Kidney (tissue), 14 donors: ENCODE data around the gene SLC25A41. TPM values are rescaled to one million over a fixed set of nuclear protein-coding genes. Genes with fewer than 3 reads are reported as not detected.

ENCODE experiments used
- DNase-seq, 5 donors: peaks; one replicate each; pipeline ENCODE4 v3.0.0-alpha.2; 2013 to 2020
- FAIRE-seq: peaks from 2 replicates; lab custom pipeline; 2012; peaks lifted over from hg19 to GRCh38; lab: Jason Lieb, UNC
- H3K27ac ChIP-seq, 2 donors: one replicate each; pipeline ENCODE4 v1.7.0; 2013; ENCODE audit warnings: low read depth in 2 of 2, low read length in 2 of 2, inconsistent platforms in 1 of 2
- H3K27me3 ChIP-seq: one replicate; pipeline ENCODE4 v1.7.1; 2013; ENCODE audit warnings: low read length, inconsistent platforms; ENCODE audit not compliant: control insufficient read depth, insufficient read depth
- H3K36me3 ChIP-seq, 3 donors: one replicate each; pipeline versions ENCODE4 v1.7.0 to v1.7.1; 2013; ENCODE audit warnings: low read length in 3 of 3, control low read depth in 1 of 3, inconsistent platforms in 1 of 3; ENCODE audit not compliant: insufficient read depth in 3 of 3, control insufficient read depth in 2 of 3
- H3K4me1 ChIP-seq, 3 donors: one replicate each; pipeline versions ENCODE4 v1.7.0 to v1.7.1; 2013; ENCODE audit warnings: low read length in 3 of 3, inconsistent platforms in 1 of 3, low read depth in 1 of 3; ENCODE audit not compliant: control insufficient read depth in 2 of 3, insufficient read depth in 2 of 3
- H3K4me3 ChIP-seq, 3 donors: one replicate each; pipeline versions ENCODE4 v1.7.0 to v1.8.1; 2013; ENCODE audit warnings: low read length in 3 of 3, control low read depth in 1 of 3, inconsistent platforms in 1 of 3
- H3K9ac ChIP-seq, 3 donors: one replicate each; pipeline versions ENCODE4 v1.7.0 to v1.7.1; 2013; ENCODE audit warnings: low read length in 3 of 3, control low read depth in 1 of 3, inconsistent platforms in 1 of 3
- H3K9me3 ChIP-seq, 3 donors: one replicate each; pipeline versions ENCODE4 v1.7.0 to v1.7.1; 2013; ENCODE audit warnings: low read length in 3 of 3, control low read depth in 1 of 3, inconsistent platforms in 1 of 3; ENCODE audit not compliant: control insufficient read depth in 2 of 3, insufficient read depth in 1 of 3
- intact Hi-C: fragments of 100-400 bp; cut with DNase I; formaldehyde crosslinking; loops from one replicate; pipeline ENCODE4 v1.11.1; 2022
- polyA plus RNA-seq: library from polyadenylated mRNA; stranded (reverse); fragments of 350-450 nt; fragmentation: Illumina TruSeq; extraction: RNeasy Lipid Tissue Mini Kit (QIAGEN cat#74804); gene quantifications from one replicate; pipeline ENCODE4 v1.2.3, GENCODE V29; 2014; ENCODE audit warnings: low read depth, low replicate concordance; ENCODE audit not compliant: insufficient read depth
- total RNA-seq: library from RNA; stranded (reverse); fragmentation: NEBNext Ultra II Directional; extraction: Animal tissue kit (Norgen Biotek cat#: 25700); gene quantifications from one replicate; pipeline ENCODE4 v1.2.1, GENCODE V29; 2021
- TF ChIP-seq, protein P1 (sequence below): IDR thresholded peaks from 3 replicates; pipeline ENCODE4 v1.5.1; 2012; ENCODE audit warnings: mild to moderate bottlenecking, moderate library complexity, borderline replicate concordance; ENCODE audit not compliant: insufficient read depth; ENCODE audit errors: extremely low read depth
- donor health status: control.
- donor health status: control.
- donor health status: control.
- donor health status: control.
- donor health status: control.
- donor health status: DM: yes; HTN: yes; CAD: no.
- donor health status: Normal renal cell carcinoma (clear cell type).

The SLC25A41 gene
- total and polyA plus RNA-seq, 2 donors from 2014 or later, result 0.28 to 0.69 TPM

DNA sequence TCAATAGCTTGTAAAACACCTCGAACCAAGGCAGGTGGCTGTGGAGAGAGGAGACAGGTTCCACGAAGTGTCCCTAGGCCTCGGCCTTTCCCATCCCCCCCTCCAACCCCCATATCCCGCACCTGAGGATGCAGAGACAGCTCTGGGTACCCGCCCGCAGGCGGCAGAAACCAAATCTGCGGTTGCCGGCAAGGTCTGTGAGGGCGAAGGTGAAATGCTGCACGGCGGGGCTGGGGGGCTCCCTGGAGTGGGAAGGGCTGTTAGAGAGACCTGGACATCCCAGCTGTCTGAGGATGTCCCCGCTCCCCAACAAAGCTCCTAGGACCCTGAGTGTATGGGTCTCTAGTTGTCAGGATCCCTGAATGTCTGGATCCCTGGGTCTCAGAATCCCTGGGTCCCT is 45.3 kb upstream of the SLC25A41 start:
- Histone ChIP-seq H3K9me3 (no peaks in the 10 kb centered on the region), H3K4me3 (no peak overlapping the region), H3K36me3 (no peaks in the 10 kb centered on the region), H3K27ac (no peak overlapping the region), H3K9ac (no peak overlapping the region), H3K27me3 (peaks cover 2% of the 10 kb centered on the region), H3K4me1 (peaks cover 0 to 4% (median 0%) of the 10 kb centered on the region in 3 donors)
- intact Hi-C loops, result no loop called here
- FAIRE-seq (no peak), DNase-seq (no peak)
- TF ChIP-seq, protein P1, sequence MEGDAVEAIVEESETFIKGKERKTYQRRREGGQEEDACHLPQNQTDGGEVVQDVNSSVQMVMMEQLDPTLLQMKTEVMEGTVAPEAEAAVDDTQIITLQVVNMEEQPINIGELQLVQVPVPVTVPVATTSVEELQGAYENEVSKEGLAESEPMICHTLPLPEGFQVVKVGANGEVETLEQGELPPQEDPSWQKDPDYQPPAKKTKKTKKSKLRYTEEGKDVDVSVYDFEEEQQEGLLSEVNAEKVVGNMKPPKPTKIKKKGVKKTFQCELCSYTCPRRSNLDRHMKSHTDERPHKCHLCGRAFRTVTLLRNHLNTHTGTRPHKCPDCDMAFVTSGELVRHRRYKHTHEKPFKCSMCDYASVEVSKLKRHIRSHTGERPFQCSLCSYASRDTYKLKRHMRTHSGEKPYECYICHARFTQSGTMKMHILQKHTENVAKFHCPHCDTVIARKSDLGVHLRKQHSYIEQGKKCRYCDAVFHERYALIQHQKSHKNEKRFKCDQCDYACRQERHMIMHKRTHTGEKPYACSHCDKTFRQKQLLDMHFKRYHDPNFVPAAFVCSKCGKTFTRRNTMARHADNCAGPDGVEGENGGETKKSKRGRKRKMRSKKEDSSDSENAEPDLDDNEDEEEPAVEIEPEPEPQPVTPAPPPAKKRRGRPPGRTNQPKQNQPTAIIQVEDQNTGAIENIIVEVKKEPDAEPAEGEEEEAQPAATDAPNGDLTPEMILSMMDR, result no peak

DNA sequence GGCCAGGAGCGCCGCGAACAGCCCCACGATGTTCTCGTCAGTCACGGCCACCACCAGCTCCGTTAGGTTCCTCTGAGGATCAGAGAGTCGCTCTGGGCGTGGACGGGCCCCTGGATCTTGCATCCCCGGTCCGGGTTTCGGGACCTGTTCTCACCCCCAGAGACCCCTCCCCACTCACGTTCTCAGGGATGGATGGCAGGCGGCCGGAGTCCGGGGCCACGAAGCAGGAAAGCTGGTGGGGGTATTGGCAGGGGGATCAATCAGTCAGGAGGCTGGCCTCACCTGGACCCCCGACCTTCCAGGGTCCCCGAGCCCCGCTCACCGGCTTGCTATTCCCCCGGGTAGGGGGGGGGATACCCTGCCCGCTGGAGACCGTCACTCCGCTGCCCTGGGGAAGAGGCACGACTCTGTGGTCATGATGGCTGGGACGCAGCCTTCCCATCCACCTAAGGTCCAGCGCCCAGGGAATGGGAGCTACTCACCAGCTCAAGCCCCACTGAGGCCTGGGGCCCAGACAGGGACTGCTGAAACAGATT is 43.4 kb upstream of the SLC25A41 start:
- FAIRE-seq, result no peak
- intact Hi-C loops, result no loop called here
- H3K9ac ChIP-seq, result no peak overlapping the region
- H3K27ac ChIP-seq, result no peak overlapping the region
- H3K4me3 ChIP-seq, result no peak overlapping the region
- TF ChIP-seq, protein P1, result no peak
- H3K9me3 ChIP-seq, result no peaks in the 10 kb centered on the region
- no peak for DNase-seq
- H3K36me3 ChIP-seq, result no peaks in the 10 kb centered on the region
- H3K4me1 ChIP-seq, result peaks cover 0 to 4% (median 0%) of the 10 kb centered on the region in 3 donors
- H3K27me3 ChIP-seq, result peaks cover 2% of the 10 kb centered on the region

DNA sequence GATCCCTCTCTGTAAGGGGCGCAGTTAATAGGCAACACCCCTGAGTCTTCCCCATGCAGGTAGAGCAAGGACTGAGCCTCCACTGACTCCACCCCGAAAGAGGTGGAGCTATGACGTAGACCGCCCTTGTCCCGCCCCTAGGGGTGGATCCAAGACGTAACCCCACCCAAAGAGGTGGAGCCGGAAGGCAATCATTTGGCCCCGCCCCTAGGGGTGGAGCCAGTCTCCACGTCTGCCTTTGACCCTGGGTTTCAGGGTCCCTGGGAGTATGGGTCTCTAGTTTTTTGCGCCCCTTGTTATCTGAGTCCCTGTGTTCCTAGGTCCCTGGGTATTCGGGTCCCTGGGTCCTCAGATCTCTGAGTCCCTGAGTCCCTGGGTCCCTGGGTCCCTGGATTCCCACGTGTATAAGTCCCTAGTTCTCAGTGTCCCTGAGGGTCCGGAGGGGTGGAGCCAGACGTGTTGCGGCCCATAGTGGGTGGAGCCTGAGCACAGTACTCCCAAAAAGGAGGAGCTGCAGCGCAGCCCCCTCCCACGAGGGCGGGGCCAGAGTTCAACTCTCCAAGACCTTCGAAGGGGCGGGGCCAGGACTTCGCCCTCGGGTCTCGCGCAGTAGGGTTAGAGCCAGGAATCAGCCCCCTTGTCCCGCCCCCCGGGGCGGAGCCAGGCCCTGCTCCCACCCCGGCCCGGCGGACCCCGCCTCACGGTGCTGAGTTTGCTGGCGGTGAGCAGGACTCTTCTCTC is 42.8 kb upstream of the SLC25A41 start:
- FAIRE-seq (no peak), DNase-seq (peak; percentile 87 to 98 (median 94))
- H3K9ac ChIP-seq, result no peak overlapping the region
- TF ChIP-seq, protein P1, result no peak
- H3K4me3 ChIP-seq, result peak overlapping the region; percentile 20 to 52 (median 47)
- peaks cover 0 to 4% (median 0%) of the 10 kb centered on the region in 3 donors for H3K4me1 ChIP-seq
- H3K27me3 ChIP-seq, result peaks cover 2% of the 10 kb centered on the region
- intact Hi-C loops, result no loop called here
- no peaks in the 10 kb centered on the region for H3K9me3 ChIP-seq
- no peak overlapping the region for H3K27ac ChIP-seq
- H3K36me3 ChIP-seq, result no peaks in the 10 kb centered on the region
